Raji (cell line): ENCODE data around the gene MRFAP1.

Source experiments
- POLR2A ChIP-seq: IDR thresholded peaks from 2 replicates; pipeline ENCODE4 v1.6.1; 2011; ENCODE audit warnings: low read depth, low read length, control low read depth; ENCODE audit not compliant: insufficient read depth

The MRFAP1 gene

GRCh38 chr4:6668391-6668790, 27.9 kb downstream of the MRFAP1 start:
- no peak for TF ChIP-seq POLR2A

- no peak for TF ChIP-seq POLR2A
Observed at GRCh38 chr4:6671648-6672047, 31.2 kb downstream of the MRFAP1 start.

- no peak for TF ChIP-seq POLR2A
Observed at GRCh38 chr4:6672131-6672530, 31.6 kb downstream of the MRFAP1 start.

- peak; percentile 84 for TF ChIP-seq POLR2A
Observed at GRCh38 chr4:6673660-6674499, 33.4 kb downstream of the MRFAP1 start.

- peak; percentile 42; the same call in 1 of the 2 replicates for TF ChIP-seq POLR2A
Observed at GRCh38 chr4:6674500-6675149, 34.1 kb downstream of the MRFAP1 start.

GRCh38 chr4:6676722-6677558, 36.5 kb downstream of the MRFAP1 start:
- no peak for TF ChIP-seq POLR2A

- no peak for TF ChIP-seq POLR2A
Observed at GRCh38 chr4:6680372-6681034, 40.0 kb downstream of the MRFAP1 start.

GRCh38 chr4:6681191-6681590, 40.7 kb downstream of the MRFAP1 start:
- no peak for TF ChIP-seq POLR2A

- no peak for TF ChIP-seq POLR2A
Observed at GRCh38 chr4:6682862-6683590, 42.5 kb downstream of the MRFAP1 start.

GRCh38 chr4:6684656-6685055, 44.2 kb downstream of the MRFAP1 start:
- no peak for TF ChIP-seq POLR2A

GRCh38 chr4:6686104-6686787, 45.8 kb downstream of the MRFAP1 start:
- no peak for TF ChIP-seq POLR2A

GRCh38 chr4:6687947-6688878, 47.7 kb downstream of the MRFAP1 start:
- TF ChIP-seq POLR2A: no peak
